HG03460 (cell line): ENCODE data around the gene PLA2G10.
"Not testable (repeated sequence)": the region's sequence is repeated elsewhere in the genome, so short reads cannot be mapped to it uniquely, and the experiment has no call there.

ENCODE experiments used
- ATAC-seq: cut with Tn5 transposase; IDR thresholded peaks from one replicate; pipeline ENCODE4 v1.9.1; 2021; ENCODE audit not compliant: unreplicated experiment

The PLA2G10 gene

GRCh38 chr16:14694129-14694528 lies at the start of gene PLA2G10:
TSS of gene PLA2G10 (minus strand) at chr16:14694308. CDS start at chr16:14694229, 79 bp downstream.
- ATAC-seq, result not testable (repeated sequence)

GRCh38 chr16:14742273-14743128 lies 48.4 kb upstream of the PLA2G10 start, which contains the start of gene NPIPA2:
TSS of gene NPIPA2 (plus strand) at chr16:14742533. CDS start at chr16:14748066, 5,533 bp downstream.
- ATAC-seq, result peak; percentile 98

GRCh38 chr16:14741794-14742193 lies 47.7 kb upstream of the PLA2G10 start:
- ATAC-seq, result not testable (repeated sequence)

GRCh38 chr16:14740832-14741385 lies 46.8 kb upstream of the PLA2G10 start:
- ATAC-seq, result not testable (repeated sequence)

GRCh38 chr16:14733233-14733632 lies 39.1 kb upstream of the PLA2G10 start:
- ATAC-seq, result not testable (repeated sequence)

GRCh38 chr16:14703156-14704011 lies 9.3 kb upstream of the PLA2G10 start, which contains the start of gene NPIPA3:
TSS of gene NPIPA3 (plus strand) at chr16:14703411. CDS start at chr16:14708944, 5,533 bp downstream.
- peak; percentile 96 for ATAC-seq

GRCh38 chr16:14702672-14703071 lies 8.6 kb upstream of the PLA2G10 start:
- ATAC-seq, result not testable (repeated sequence)

GRCh38 chr16:14701859-14702258 lies 7.8 kb upstream of the PLA2G10 start:
- not testable (repeated sequence) for ATAC-seq

GRCh38 chr16:14685870-14686793 lies 8.0 kb downstream of the PLA2G10 start:
- ATAC-seq, result not testable (repeated sequence)

GRCh38 chr16:14682121-14682520 lies 12.0 kb downstream of the PLA2G10 start:
- ATAC-seq, result no peak

- ATAC-seq, result no peak
Measured at GRCh38 chr16:14681115-14681514, 13.0 kb downstream of the PLA2G10 start.

- not testable (repeated sequence) for ATAC-seq
Measured at GRCh38 chr16:14680396-14680795, 13.7 kb downstream of the PLA2G10 start.

GRCh38 chr16:14678748-14679497 lies 15.2 kb downstream of the PLA2G10 start:
- no peak for ATAC-seq

- no peak for ATAC-seq
Measured at GRCh38 chr16:14677627-14678026, 16.5 kb downstream of the PLA2G10 start.

- no peak for ATAC-seq
Measured at GRCh38 chr16:14676633-14677032, 17.5 kb downstream of the PLA2G10 start.

- no peak for ATAC-seq
Measured at GRCh38 chr16:14672403-14672971, 21.6 kb downstream of the PLA2G10 start.

- ATAC-seq, result no peak
Measured at GRCh38 chr16:14669776-14670175, 24.3 kb downstream of the PLA2G10 start.

- ATAC-seq, result no peak
Measured at GRCh38 chr16:14668556-14669223, 25.4 kb downstream of the PLA2G10 start.
